ENCODE measurements around the gene LEKR1.

- TF ChIP-seq YY1 (IDR thresholded peaks at IDR 0.05; ENCODE audit: insufficient read depth, insufficient read length) (no peak), SUZ12 (IDR thresholded peaks at IDR 0.05; ENCODE audit: extremely low read depth, insufficient read depth, insufficient read length) (no peak)
Measured at GRCh38 chr3:157087373-157087772, 261.2 kb downstream of the LEKR1 start.
